ENCODE measurements around the gene CHRNA9. TPM values are rescaled to one million over a fixed set of nuclear protein-coding genes. Genes with fewer than 3 reads are reported as not detected.
"Not testable (repeated sequence)": the region's sequence is repeated elsewhere in the genome, so short reads cannot be mapped to it uniquely, and the experiment has no call there.

CHRNA9 gene
- polyA plus RNA-seq (2012; ENCODE audit: missing spikeins): not detected

DNA sequence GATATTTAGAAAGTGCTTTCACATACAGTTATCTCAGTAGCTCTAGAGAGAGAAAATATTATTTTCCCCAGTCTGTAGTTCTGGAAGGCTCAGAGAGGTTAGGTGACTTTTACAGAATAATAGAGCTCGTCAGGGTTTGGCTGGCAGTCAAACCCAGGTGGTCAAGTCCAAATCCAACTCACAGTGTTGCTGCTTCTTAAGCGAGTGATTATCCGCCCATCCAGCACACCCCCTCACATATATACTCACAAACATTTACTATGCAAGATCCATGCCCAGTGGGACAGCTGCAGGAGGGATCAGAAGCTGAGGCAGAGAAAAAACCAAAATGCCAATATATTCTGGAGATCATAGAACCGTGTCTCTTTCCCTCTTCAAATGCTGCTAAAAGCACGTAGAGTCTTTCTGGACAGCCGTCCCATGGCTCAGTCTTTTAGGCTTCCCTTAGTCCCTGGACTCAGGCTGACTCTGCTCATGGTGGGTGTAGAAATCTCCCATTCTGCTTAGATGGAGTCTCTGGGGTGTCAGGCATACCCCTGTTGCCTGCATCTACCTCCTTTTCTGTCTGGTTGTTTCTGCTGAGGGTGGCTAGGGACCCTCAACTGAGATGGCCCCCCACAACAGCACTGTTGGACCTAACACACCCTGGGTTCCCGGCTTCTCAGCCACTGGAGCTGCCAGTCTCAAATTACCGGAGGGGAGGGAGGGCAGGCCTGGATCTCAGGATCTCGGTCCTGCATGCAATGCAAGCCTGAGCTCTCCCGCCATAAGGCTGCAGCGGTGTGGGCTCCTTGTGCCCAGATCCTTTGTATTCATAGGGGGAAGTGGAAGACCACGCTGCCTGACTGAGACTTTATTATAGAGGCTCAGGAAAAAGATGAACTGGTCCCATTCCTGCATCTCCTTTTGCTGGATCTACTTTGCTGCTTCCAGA is at the start of gene CHRNA9:
Gene CHRNA9, plus strand, starts transcription at position 743 of the 934 bp plus-strand sequence. Its CDS starts 135 bp downstream, at position 878.
- TF ChIP-seq POLR2A (IDR thresholded peaks at IDR 0.05; ENCODE audit: low read depth, low read length) (no peak), POLR2AphosphoS5 (IDR thresholded peaks at IDR 0.05; ENCODE audit: low read depth, low read length) (no peak), TAF1 (IDR thresholded peaks at IDR 0.05; ENCODE audit: borderline replicate concordance, low read depth, low read length) (no peak)
- FAIRE-seq: no peak
- DNase-seq (ENCODE audit: insufficient read length): no peak

GRCh38 chr4:40285692-40286091 is 49.4 kb upstream of the CHRNA9 start:
- DNase-seq (ENCODE audit: insufficient read length): no peak
- TF ChIP-seq POLR2AphosphoS5 (IDR thresholded peaks at IDR 0.05; ENCODE audit: low read depth, low read length) (no peak), POLR2A (IDR thresholded peaks at IDR 0.05; ENCODE audit: low read depth, low read length) (no peak), TAF1 (IDR thresholded peaks at IDR 0.05; ENCODE audit: borderline replicate concordance, low read depth, low read length) (no peak)
- FAIRE-seq: no peak

DNA sequence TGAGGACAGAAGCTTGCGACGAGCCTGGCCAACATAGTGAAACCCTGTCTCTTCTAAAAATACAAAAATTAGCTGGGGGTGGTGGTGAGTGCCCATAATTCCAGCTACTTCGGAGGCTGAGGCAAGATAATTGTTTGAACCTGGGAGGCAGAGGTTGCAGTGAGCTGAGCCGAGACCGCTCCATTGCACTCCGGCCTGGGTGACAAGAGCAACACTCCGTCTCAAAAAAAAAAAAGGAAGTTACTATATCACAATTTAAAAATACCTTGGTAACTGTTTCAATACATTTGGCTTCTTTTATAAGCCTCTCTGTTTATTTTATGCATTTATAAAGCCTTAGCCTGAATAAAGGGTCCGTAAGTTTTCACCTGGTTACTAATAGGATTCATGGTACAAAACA is 46.6 kb upstream of the CHRNA9 start:
- TF ChIP-seq POLR2AphosphoS5 (IDR thresholded peaks at IDR 0.05; ENCODE audit: low read depth, low read length) (no peak), POLR2A (IDR thresholded peaks at IDR 0.05; ENCODE audit: low read depth, low read length) (no peak), TAF1 (IDR thresholded peaks at IDR 0.05; ENCODE audit: borderline replicate concordance, low read depth, low read length) (no peak)
- FAIRE-seq (no peak), DNase-seq (ENCODE audit: insufficient read length) (no peak)

DNA sequence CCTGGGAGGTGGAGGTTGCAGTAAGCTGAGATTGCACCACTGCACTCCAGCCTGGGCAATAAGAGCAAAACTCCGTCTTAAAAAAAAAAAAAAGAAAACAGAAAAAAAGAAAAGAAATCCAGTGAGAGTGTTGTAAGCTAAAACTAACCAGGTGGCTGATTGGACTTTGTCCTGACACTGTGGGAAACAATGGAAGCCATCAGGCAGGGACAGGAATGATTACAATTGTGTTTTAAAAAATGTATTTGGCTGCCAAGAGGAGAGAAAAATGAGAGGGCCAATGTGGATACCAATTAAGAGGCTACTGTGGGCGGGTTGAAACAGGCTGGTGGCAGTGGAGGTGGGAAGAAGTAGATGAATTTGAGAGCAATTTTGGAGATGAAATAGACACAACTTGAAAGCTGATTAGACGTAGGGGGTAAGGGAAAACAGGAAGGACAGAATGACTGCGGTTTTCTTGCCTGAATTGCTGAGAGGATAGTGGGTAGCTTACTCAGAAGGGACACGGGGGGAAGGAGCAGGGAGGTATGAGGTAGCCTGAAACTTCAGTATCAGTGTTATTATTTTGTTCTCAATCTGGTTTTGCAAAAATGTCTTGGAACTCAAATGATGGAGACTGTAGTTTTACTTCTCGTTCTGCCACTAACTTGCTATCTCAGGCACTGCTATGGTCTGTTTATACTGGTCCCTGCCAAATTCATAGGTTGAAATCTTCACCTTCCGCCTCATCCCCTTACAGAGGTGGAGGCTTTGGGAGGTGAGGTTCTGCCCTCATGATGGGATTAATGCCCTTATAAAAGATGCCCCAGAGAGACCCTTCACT is 45.6 kb upstream of the CHRNA9 start:
- TF ChIP-seq TAF1 (IDR thresholded peaks at IDR 0.05; ENCODE audit: borderline replicate concordance, low read depth, low read length) (no peak), POLR2AphosphoS5 (IDR thresholded peaks at IDR 0.05; ENCODE audit: low read depth, low read length) (no peak), POLR2A (IDR thresholded peaks at IDR 0.05; ENCODE audit: low read depth, low read length) (no peak)
- FAIRE-seq: peak; percentile 48

DNA sequence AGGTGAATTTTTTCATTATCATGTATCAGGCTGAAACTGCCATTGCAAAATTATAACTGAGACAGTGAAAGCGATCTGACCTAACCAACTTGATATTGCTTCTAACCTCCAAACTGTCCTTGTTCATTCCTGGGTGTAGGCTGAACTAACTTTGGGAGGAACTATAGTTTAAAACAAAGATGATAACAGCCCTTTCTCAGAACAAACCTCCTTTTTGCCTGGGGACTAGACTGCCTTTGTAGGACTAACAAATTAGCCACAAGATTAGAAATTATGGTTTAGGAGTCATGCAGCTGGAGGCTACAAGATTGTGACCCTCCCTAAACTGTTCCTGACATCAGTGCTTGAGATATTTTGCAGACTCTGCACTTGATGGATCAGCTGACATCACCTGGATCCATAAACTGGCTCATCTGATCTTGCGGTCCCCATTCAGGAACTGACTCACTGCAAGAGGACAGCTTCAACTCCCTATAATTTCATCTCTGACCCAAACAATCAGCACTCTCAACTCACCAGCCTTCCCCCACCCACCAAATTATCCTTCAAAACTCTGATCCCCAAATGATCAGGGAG is 44.4 kb upstream of the CHRNA9 start:
- not testable (repeated sequence) for DNase-seq (ENCODE audit: insufficient read length); FAIRE-seq

More for the DNA sequence above, 45.6 kb upstream of the CHRNA9 start:
- DNase-seq (ENCODE audit: insufficient read length): no peak

DNA sequence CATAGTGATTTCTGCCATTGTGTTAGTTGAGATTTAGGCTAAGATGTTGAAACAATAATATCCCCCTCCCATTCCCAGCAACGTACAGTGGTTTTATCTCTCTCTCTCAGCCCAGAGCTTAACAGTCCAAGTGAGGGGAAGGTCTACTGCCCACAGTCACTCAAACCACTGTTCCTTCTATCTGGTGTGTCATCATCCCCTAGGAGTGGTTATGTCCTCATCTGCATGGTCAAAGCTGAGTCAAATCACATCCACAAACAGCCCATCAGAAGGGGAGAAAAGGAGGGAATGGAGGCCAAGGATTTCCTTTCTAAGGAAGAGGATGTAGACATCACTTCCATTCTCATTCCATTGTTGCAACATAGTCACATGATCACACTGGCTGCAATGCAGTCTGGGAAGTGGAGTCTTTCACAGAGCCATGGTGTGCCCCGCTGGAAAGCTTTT is 42.8 kb upstream of the CHRNA9 start:
- no peak for FAIRE-seq
- no peak for DNase-seq (ENCODE audit: insufficient read length)
- no peak for TF ChIP-seq POLR2A (IDR thresholded peaks at IDR 0.05; ENCODE audit: low read depth, low read length)
- no peak for TF ChIP-seq POLR2AphosphoS5 (IDR thresholded peaks at IDR 0.05; ENCODE audit: low read depth, low read length)
- no peak for TF ChIP-seq TAF1 (IDR thresholded peaks at IDR 0.05; ENCODE audit: borderline replicate concordance, low read depth, low read length)

DNA sequence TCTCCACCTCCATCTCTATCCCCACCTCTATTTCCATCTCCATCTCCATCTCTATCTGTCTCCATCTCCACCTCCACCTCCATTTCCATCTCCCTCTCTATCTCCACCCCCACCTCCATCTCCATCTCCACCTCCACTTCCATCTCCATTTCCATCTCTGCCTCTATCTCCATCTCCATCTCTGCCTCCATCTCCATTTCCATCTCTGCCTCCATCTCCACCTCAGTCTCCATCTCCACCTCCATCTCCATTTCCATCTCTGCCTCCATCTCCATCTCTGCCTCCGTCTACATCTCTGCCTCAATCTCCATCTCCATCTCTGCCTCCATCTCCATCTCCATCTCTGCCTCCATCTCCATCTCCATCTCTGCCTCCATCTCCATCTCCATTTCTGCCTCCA is 40.8 kb upstream of the CHRNA9 start:
- FAIRE-seq: no peak
- TF ChIP-seq TAF1 (IDR thresholded peaks at IDR 0.05; ENCODE audit: borderline replicate concordance, low read depth, low read length) (no peak), POLR2AphosphoS5 (IDR thresholded peaks at IDR 0.05; ENCODE audit: low read depth, low read length) (no peak), POLR2A (IDR thresholded peaks at IDR 0.05; ENCODE audit: low read depth, low read length) (no peak)
- no peak for DNase-seq (ENCODE audit: insufficient read length)

GRCh38 chr4:40295030-40295429 is 40.1 kb upstream of the CHRNA9 start:
- FAIRE-seq: peak; percentile 21
- DNase-seq (ENCODE audit: insufficient read length): not testable (repeated sequence)

GRCh38 chr4:40295572-40295971 is 39.6 kb upstream of the CHRNA9 start:
- no peak for FAIRE-seq
- TF ChIP-seq TAF1 (IDR thresholded peaks at IDR 0.05; ENCODE audit: borderline replicate concordance, low read depth, low read length) (no peak), POLR2AphosphoS5 (IDR thresholded peaks at IDR 0.05; ENCODE audit: low read depth, low read length) (no peak), POLR2A (IDR thresholded peaks at IDR 0.05; ENCODE audit: low read depth, low read length) (no peak)

DNA sequence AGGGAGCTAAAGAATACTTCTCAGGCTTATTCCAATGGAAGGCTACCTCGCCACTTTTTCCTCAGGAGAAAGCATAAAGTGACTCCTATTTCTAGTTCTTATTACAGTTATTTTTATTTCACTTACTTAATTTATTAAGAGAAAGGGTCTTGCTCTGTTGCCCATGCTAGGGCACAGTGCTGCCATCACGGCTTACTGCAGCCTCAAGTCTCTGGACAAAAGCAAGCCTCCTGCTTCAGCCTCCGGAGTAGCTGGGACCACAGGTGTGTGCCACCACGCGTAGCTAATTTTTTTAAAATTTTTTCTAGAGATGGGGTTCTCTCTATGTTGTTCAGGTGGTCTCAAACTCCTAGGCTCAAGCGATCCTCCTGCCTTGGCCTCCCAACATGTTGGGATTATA is 36.0 kb upstream of the CHRNA9 start:
- no peak for FAIRE-seq
- TF ChIP-seq POLR2AphosphoS5 (IDR thresholded peaks at IDR 0.05; ENCODE audit: low read depth, low read length) (no peak), POLR2A (IDR thresholded peaks at IDR 0.05; ENCODE audit: low read depth, low read length) (no peak), TAF1 (IDR thresholded peaks at IDR 0.05; ENCODE audit: borderline replicate concordance, low read depth, low read length) (no peak)

More at GRCh38 chr4:40295572-40295971, 39.6 kb upstream of the CHRNA9 start:
- DNase-seq (ENCODE audit: insufficient read length): no peak

GRCh38 chr4:40299811-40300292 is 35.3 kb upstream of the CHRNA9 start:
- FAIRE-seq (no peak), DNase-seq (ENCODE audit: insufficient read length) (no peak)
- no peak for TF ChIP-seq POLR2A (IDR thresholded peaks at IDR 0.05; ENCODE audit: low read depth, low read length)
- no peak for TF ChIP-seq TAF1 (IDR thresholded peaks at IDR 0.05; ENCODE audit: borderline replicate concordance, low read depth, low read length)
- TF ChIP-seq POLR2AphosphoS5 (IDR thresholded peaks at IDR 0.05; ENCODE audit: low read depth, low read length): no peak

More for the DNA sequence above, 36.0 kb upstream of the CHRNA9 start:
- no peak for DNase-seq (ENCODE audit: insufficient read length)

All from GM12892 (cell line).